PFSK-1 (cell line): ENCODE results near the gene NISCH.

ENCODE experiments used
- FOXP2 ChIP-seq: optimal IDR thresholded peaks from 2 replicates; pipeline ENCODE3; 2011; ENCODE audit warnings: borderline replicate concordance, control low read depth, inconsistent platforms; ENCODE audit not compliant: insufficient read depth; ENCODE audit errors: extremely low read length, extremely low read depth
- POLR2AphosphoS5 ChIP-seq: IDR thresholded peaks from 2 replicates; pipeline ENCODE4 v1.6.1; 2012; ENCODE audit warnings: low read depth, mild to moderate bottlenecking, control low read depth, low read length, moderate library complexity
- REST ChIP-seq, 2 experiments: IDR thresholded peaks; 2 replicates each; pipeline versions ENCODE4 v1.6.1 to v1.8.0; 2011 to 2012; ENCODE audit warnings: low read depth in 2 of 2, low read length in 2 of 2, control low read depth in 1 of 2, inconsistent platforms in 1 of 2, mild to moderate bottlenecking in 1 of 2, moderate library complexity in 1 of 2; ENCODE audit not compliant: insufficient read depth in 1 of 2
- SIN3A ChIP-seq: IDR thresholded peaks from 2 replicates; pipeline ENCODE4 v1.6.1; 2012; ENCODE audit warnings: mild to moderate bottlenecking, low read length, moderate library complexity, borderline replicate concordance; ENCODE audit not compliant: insufficient read depth
- TAF1 ChIP-seq: IDR thresholded peaks from 2 replicates; pipeline ENCODE4 v1.6.1; 2012; ENCODE audit warnings: low read length, control low read depth, borderline replicate concordance; ENCODE audit not compliant: insufficient read depth

- TF ChIP-seq TAF1 (no peak), FOXP2 (no peak), POLR2AphosphoS5 (no peak), SIN3A (no peak), REST (IDR thresholded peaks at IDR 0.05; ENCODE audit: insufficient read depth in 1 of 2, low read depth in 2 of 2, low read length in 2 of 2) (no peak)
Measured at GRCh38 chr3:52443791-52444687, 11.4 kb upstream of the NISCH start.
